H1 (cell line): Measurements from ENCODE around the gene POLDIP2. TPM values are rescaled to one million over a fixed set of nuclear protein-coding genes. Genes with fewer than 3 reads are reported as not detected.

ENCODE experiments used
- BACH1 ChIP-seq: IDR thresholded peaks from 2 replicates; pipeline ENCODE4 v1.6.1; 2012; ENCODE audit warnings: low read length, improper control_type of control experiment
- NANOG ChIP-seq: IDR thresholded peaks from 2 replicates; pipeline ENCODE4 v1.6.1; 2011; ENCODE audit warnings: low read length, low read depth, mild to moderate bottlenecking, inconsistent platforms; ENCODE audit not compliant: insufficient read depth, poor library complexity, severe bottlenecking
- polyA plus RNA-seq, 7 experiments: library from polyadenylated mRNA; depleted of rRNA in 3 of 7; stranded (reverse) in 5 of 7; unstranded in 2 of 7; fragments of >200 nt in 5 of 7; fragments of 200-250 nt in 2 of 7; gene quantifications; 1 replicate in 5 of 7; 2 replicates in 1 of 7; 4 replicates in 1 of 7; pipeline versions ENCODE4 v1.2.1 to v1.2.3, GENCODE V29; 2011 to 2013; ENCODE audit warnings: missing spikeins in 2 of 7, mixed read lengths in 2 of 7
- total RNA-seq: library from RNA; stranded (reverse); fragmentation: NEBNext Ultra II Directional; extraction: Animal tissue kit (Norgen Biotek cat#: 25700); gene quantifications from 2 replicates; pipeline ENCODE4 v1.2.1, GENCODE V29; 2021

Gene POLDIP2
- total and polyA plus RNA-seq, 2 of the 8 experiments (the other 6 are each of a cell fraction or from before 2014, with no cell fraction given): 74.0 to 76.1 TPM

DNA sequence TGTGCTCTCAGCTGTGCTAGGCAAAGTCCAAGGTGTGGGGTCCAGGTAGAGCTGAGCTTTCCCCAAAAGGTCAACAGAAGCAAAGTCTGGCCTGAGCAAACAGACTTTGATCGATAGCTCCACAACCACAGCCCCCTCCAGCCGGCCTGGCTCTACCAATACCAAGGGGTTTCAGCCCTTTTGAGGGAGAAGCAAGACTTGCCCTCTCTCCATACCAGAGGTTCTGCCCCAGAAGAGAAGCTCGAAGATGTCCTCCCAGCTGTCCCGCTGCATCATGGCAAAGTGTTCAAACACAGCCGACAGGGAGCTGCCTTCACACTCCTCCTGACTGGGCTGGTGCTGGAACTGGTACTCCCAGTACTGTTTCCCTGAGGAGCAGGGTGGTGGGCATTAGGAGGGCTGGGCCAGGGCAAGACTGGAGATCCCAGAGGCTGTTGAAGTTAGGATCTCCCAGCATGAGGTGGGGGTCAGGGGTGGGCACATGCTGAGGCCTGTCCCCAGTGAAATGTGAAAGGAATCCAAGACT, 11.0 kb upstream of the POLDIP2 start (continued):
- no peak for TF ChIP-seq BACH1
- no peak for TF ChIP-seq NANOG
